SK-N-MC (cell line): ENCODE data around the gene KBTBD13.

Experiments
- DNase-seq: peaks from one replicate; pipeline ENCODE4 v3.0.0-alpha.2; 2011; ENCODE audit warnings: low read depth, low spot score
- H3K27ac ChIP-seq: fragments of 200-600 bp; sonication (generic); 2 replicates; pipeline ENCODE4 v1.5.1; 2016; ENCODE audit warnings: mixed run types
- H3K36me3 ChIP-seq: fragments of 200-600 bp; sonication (generic); 2 replicates; pipeline ENCODE4 v1.6.1; 2017; ENCODE audit warnings: antibody characterized with exemption, low read length, mixed read lengths; ENCODE audit not compliant: insufficient read depth
- H3K4me3 ChIP-seq: fragments of 200-600 bp; sonication (generic); 2 replicates; pipeline ENCODE4 v1.5.1; 2016
- H3K9ac ChIP-seq: fragments of 200-600 bp; sonication (generic); 2 replicates; pipeline ENCODE4 v1.8.0; 2017; ENCODE audit warnings: mixed run types, mixed read lengths; ENCODE audit not compliant: insufficient read length
- H3K9me3 ChIP-seq: fragments of 200-600 bp; sonication (generic); 2 replicates; pipeline ENCODE4 v1.6.1; 2017; ENCODE audit warnings: low read depth, mild to moderate bottlenecking, antibody characterized with exemption, low read length, moderate library complexity, mixed read lengths
- EZH2 ChIP-seq: fragments of 200-600 bp; sonication (generic); IDR thresholded peaks from one replicate; pipeline ENCODE4 v1.6.1; 2017; ENCODE audit warnings: antibody characterized with exemption
- FOXP2 ChIP-seq: optimal IDR thresholded peaks from 2 replicates; pipeline ENCODE3; 2011; ENCODE audit warnings: mild to moderate bottlenecking, moderate library complexity; ENCODE audit not compliant: insufficient read depth; ENCODE audit errors: extremely low read length, control extremely low read depth
- POLR2AphosphoS5 ChIP-seq: IDR thresholded peaks from 2 replicates; pipeline ENCODE4 v1.6.1; 2012; ENCODE audit warnings: mild to moderate bottlenecking, low read depth, low read length, borderline replicate concordance

The KBTBD13 gene

GRCh38 chr15:65044724-65045481 is 31.6 kb upstream of the KBTBD13 start, which contains the start of gene SLC51B:
TSS of gene SLC51B (plus strand) at chr15:65045387. CDS start at chr15:65050005, 4,618 bp downstream.
- Histone ChIP-seq H3K36me3 (no peaks in the 10 kb centered on the region), H3K27ac (no peak within 1 kb of the TSS), H3K9ac (no peak within 1 kb of the TSS), H3K9me3 (no peaks in the 10 kb centered on the region), H3K4me3 (no peak within 1 kb of the TSS)
- TF ChIP-seq POLR2AphosphoS5 (no peak), FOXP2 (no peak), EZH2 (no peak)
- no peak for DNase-seq

- DNase-seq, result no peak
- TF ChIP-seq FOXP2 (no peak), EZH2 (no peak), POLR2AphosphoS5 (no peak)
- Histone ChIP-seq H3K9me3 (no peaks in the 10 kb centered on the region), H3K9ac (no peak overlapping the region), H3K36me3 (no peaks in the 10 kb centered on the region), H3K4me3 (no peak overlapping the region), H3K27ac (no peak overlapping the region)
Measured at GRCh38 chr15:65048241-65048640, 28.3 kb upstream of the KBTBD13 start.

GRCh38 chr15:65049418-65049840 is 27.1 kb upstream of the KBTBD13 start:
- H3K27ac ChIP-seq, result no peak overlapping the region

GRCh38 chr15:65050270-65050669 is 26.3 kb upstream of the KBTBD13 start:
- no peaks in the 10 kb centered on the region for H3K36me3 ChIP-seq
- no peak overlapping the region for H3K4me3 ChIP-seq
- H3K9me3 ChIP-seq, result no peaks in the 10 kb centered on the region
- TF ChIP-seq FOXP2 (no peak), POLR2AphosphoS5 (no peak)
- no peak overlapping the region for H3K27ac ChIP-seq
- no peak overlapping the region for H3K9ac ChIP-seq
- DNase-seq, result no peak

More at GRCh38 chr15:65049418-65049840, 27.1 kb upstream of the KBTBD13 start:
- H3K36me3 ChIP-seq, result no peaks in the 10 kb centered on the region
- no peak overlapping the region for H3K9ac ChIP-seq
- TF ChIP-seq POLR2AphosphoS5 (no peak), EZH2 (no peak), FOXP2 (no peak)
- no peaks in the 10 kb centered on the region for H3K9me3 ChIP-seq
- peak; percentile 86 for DNase-seq
- peak overlapping the region; percentile 70 for H3K4me3 ChIP-seq

GRCh38 chr15:65051266-65051665 is 25.3 kb upstream of the KBTBD13 start:
- H3K4me3 ChIP-seq, result no peak overlapping the region
- H3K36me3 ChIP-seq, result no peaks in the 10 kb centered on the region
- no peak overlapping the region for H3K9ac ChIP-seq
- H3K9me3 ChIP-seq, result no peaks in the 10 kb centered on the region
- no peak overlapping the region for H3K27ac ChIP-seq
- no peak for TF ChIP-seq FOXP2
- no peak for TF ChIP-seq EZH2
- TF ChIP-seq POLR2AphosphoS5, result no peak
- no peak for DNase-seq

GRCh38 chr15:65052956-65053355 is 23.6 kb upstream of the KBTBD13 start:
- Histone ChIP-seq H3K9ac (no peak overlapping the region), H3K27ac (no peak overlapping the region), H3K36me3 (no peaks in the 10 kb centered on the region), H3K4me3 (no peak overlapping the region), H3K9me3 (no peaks in the 10 kb centered on the region)
- no peak for DNase-seq
- TF ChIP-seq EZH2, result no peak
- no peak for TF ChIP-seq POLR2AphosphoS5
- TF ChIP-seq FOXP2, result no peak

- H3K27ac ChIP-seq, result no peak overlapping the region
- no peak overlapping the region for H3K4me3 ChIP-seq
- no peaks in the 10 kb centered on the region for H3K9me3 ChIP-seq
- no peak overlapping the region for H3K9ac ChIP-seq
- H3K36me3 ChIP-seq, result no peaks in the 10 kb centered on the region
- TF ChIP-seq EZH2 (no peak), POLR2AphosphoS5 (no peak), FOXP2 (no peak)
- no peak for DNase-seq
Measured at GRCh38 chr15:65054333-65055200, 22.0 kb upstream of the KBTBD13 start.

GRCh38 chr15:65055201-65055870 is 21.2 kb upstream of the KBTBD13 start:
- Histone ChIP-seq H3K36me3 (no peaks in the 10 kb centered on the region), H3K27ac (no peak overlapping the region), H3K9ac (no peak overlapping the region), H3K9me3 (no peaks in the 10 kb centered on the region), H3K4me3 (no peak overlapping the region)
- no peak for DNase-seq
- TF ChIP-seq EZH2 (no peak), FOXP2 (no peak), POLR2AphosphoS5 (no peak)
